GM18502 (cell line): ENCODE measurements around the gene HCRTR1.

Experiments used
- ATAC-seq: cut with Tn5 transposase; IDR thresholded peaks from one replicate; pipeline ENCODE4 v1.9.1; 2021; ENCODE audit warnings: mild to moderate bottlenecking; ENCODE audit not compliant: unreplicated experiment, poor library complexity

The HCRTR1 gene

GRCh38 chr1:31646259-31646960, 28.9 kb downstream of the HCRTR1 start:
- ATAC-seq, result no peak

DNA sequence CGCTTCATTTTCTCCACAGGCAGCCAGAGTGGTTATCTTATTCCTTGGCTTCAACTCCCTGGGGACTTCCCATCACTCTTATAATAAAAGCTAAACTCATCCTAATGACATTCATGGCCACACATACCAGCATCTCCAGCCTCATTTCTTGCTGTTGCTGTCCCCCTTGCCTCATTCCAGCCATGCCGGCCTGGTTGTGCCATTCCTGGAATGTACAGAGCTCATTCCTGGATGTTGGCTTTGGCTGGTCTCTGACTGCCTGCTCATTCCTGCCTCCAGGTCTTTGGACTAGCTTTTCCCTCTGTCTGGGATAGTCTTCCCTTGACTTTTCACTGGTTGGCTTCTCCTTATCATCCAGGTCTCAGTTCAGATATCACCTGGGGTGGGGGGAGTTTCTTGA, 29.6 kb downstream of the HCRTR1 start:
- no peak for ATAC-seq

- ATAC-seq, result no peak
Observed at GRCh38 chr1:31648190-31648589, 30.7 kb downstream of the HCRTR1 start.

GRCh38 chr1:31648641-31649357, 31.3 kb downstream of the HCRTR1 start:
- ATAC-seq, result no peak

GRCh38 chr1:31650161-31651088, 32.9 kb downstream of the HCRTR1 start:
- no peak for ATAC-seq

- ATAC-seq, result no peak
Observed at GRCh38 chr1:31651089-31651420, 33.6 kb downstream of the HCRTR1 start.

DNA sequence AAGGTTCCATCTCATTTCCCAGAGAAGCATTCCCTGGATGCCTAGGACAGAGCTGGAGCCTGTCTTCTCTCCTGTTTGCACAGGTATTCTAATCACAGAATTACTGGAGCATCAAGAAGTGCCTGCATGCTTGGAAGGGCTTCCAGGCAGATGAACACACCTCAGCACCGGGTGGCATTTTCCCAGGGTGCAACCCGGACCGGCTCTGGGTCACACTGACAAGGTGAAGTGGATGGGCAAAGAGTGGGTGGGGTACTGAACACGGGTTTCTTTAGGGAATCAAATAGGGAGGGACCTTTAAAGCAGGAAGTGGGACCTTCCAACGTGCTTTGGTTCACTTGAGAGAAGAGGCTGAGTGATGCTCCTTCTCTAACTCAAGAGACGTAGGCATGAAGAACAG, 34.3 kb downstream of the HCRTR1 start:
- no peak for ATAC-seq

- ATAC-seq, result no peak
Observed at GRCh38 chr1:31652891-31653499, 35.5 kb downstream of the HCRTR1 start.

- no peak for ATAC-seq
Observed at GRCh38 chr1:31653717-31654473, 36.4 kb downstream of the HCRTR1 start.

- no peak for ATAC-seq
Observed at GRCh38 chr1:31654474-31654776, 36.9 kb downstream of the HCRTR1 start.

- ATAC-seq, result no peak
Observed at GRCh38 chr1:31655104-31655503, 37.6 kb downstream of the HCRTR1 start.

DNA sequence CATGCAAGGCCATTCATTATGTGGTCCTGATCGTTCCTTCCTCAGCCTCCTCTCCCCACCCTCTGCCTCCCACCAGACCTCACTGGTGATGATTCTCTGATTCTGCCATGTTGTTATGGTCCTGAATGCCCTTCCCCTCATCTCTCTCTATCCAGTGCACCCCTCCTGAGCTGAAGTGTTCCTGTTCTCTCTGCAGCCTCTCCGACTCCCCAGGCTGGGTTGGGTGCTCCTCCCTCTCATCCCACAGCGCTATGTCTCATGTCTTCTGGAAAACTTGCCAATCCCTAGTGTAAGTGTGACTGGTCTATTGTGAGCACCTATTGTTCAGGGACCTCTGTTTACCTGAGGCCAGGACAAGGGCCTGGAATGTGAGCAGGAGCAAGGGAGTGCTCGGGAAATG, 38.3 kb downstream of the HCRTR1 start:
- no peak for ATAC-seq

DNA sequence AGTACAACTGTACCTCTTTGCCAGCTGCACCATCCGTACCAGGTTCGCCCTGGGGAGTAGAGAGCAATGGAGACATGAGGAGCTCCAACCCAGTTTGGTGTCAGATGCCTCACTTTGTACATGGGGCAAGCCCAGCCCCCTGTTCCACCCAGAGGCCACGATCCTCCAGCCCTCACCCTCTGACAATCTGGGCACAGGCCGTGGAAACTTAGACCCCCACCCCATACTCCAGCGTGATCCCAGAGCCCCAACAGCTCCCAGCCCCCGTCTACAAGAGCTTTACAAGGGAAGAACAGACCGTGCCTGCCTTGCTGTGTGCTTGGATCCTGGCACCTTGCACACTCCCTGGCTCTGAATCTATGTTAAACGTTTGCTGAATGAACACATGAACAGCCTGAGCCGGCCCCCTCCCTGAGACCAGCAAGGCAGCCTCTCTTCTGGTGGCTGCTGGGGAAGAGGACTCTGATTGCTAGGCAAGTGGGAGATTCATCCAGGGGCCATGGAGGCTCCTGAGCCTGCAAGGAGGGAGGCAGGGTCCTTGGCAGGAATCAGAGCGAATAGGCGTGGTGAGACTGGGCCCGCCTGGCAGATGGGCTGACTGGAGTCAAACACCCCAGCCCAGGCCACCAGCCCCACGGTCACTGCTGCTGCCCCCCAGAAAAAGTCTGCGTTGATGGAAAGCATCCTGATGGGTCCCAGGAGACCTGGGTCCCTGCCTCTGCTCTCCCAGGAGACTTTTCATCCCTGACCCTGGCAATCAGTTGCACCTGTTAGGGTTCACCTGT, 39.7 kb downstream of the HCRTR1 start:
- ATAC-seq, result no peak

- ATAC-seq, result no peak
Observed at GRCh38 chr1:31657972-31658510, 40.6 kb downstream of the HCRTR1 start.

DNA sequence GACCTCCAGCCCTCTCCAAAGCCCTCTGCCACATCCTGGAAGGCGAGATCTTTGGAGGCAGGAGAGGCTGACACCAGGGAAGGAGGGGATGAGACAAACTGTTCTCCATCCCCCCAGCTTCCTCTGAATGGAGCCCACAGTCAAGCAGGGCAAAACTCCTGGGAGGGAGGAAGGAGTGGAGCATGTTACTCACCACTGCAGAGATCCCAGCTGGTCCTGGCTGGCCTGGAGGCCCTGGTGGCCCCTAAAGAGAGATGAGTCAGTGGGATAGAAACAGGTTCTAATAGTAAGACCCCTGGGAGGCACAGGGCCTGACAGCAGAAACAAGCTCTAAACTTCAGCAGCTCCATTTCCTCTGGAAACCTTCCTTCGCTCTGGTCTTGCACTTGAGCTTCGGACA, 41.2 kb downstream of the HCRTR1 start:
- no peak for ATAC-seq

DNA sequence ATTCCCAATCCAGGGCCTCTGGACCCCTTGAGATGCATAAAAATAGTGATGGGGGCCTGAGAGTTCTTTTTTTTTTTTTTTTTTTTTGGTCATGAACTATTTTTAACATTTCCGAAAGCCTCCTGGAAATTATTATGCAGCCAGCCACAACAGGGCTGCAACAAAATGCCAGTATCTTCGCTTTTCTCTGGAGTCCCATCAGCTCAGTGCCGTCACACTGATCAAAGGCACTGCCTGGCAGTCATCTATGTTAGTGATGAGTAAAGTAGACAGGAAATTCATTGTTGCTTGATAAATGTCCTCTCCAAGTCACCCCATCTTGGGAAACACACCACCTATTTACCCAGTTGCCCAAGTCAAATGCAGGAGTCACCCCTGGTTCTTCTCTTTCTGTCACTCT, 42.4 kb downstream of the HCRTR1 start:
- no peak for ATAC-seq

DNA sequence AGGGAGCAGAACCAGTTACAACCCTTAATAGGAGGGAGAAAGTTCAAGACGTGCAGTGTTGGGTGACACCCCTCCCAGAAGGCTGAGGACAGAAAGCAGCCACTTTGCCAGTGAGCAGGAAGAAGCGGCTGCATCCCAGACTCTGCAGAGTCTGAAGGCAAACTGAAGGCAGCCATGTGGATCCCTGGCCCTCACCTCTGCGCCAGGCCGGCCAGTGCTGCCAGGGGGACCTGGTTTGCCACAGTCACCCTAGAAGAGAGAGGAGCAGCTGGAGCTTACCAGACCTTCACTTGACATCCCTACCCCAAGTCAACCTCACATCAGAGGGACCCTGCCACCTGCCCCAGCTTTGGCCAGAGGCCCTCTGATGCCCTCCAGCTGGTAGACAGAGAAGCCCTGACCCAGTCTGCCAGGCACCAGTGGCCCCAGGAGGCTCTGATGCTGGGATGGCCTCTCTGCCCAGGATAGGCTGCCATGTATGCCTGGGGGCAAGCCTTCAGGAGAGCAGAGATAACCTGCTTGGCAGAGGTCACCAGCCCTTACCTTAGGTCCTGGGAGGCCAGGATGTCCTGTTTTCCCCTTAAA, 43.5 kb downstream of the HCRTR1 start:
- ATAC-seq, result no peak

- no peak for ATAC-seq
Observed at GRCh38 chr1:31661856-31662255, 44.4 kb downstream of the HCRTR1 start.

- ATAC-seq, result no peak
Observed at GRCh38 chr1:31662463-31662862, 45.0 kb downstream of the HCRTR1 start.
